PC-9 (cell line): ENCODE measurements around the gene ITPKC. TPM values are rescaled to one million over a fixed set of nuclear protein-coding genes. Genes with fewer than 3 reads are reported as not detected.
"Not testable (repeated sequence)": the region's sequence is repeated elsewhere in the genome, so short reads cannot be mapped to it uniquely, and the experiment has no call there.

Experiments
- BruUV-seq: library from RNA; stranded (reverse); fragments of 400-500 nt; replicated peaks from 2 replicates; lab custom pipeline; 2021; lab: Mats Ljungman, UMichigan
- CTCF ChIA-PET: fragments of 300-600 bp; sonication (Branson Sonifier 250); formaldehyde crosslinking; loops from one replicate; lab custom pipeline; 2022; ENCODE audit warnings: antibody characterized with exemption; lab: Charles Lee
- POLR2A ChIA-PET: fragments of 300-600 bp; sonication (Branson Sonifier 250); formaldehyde crosslinking; loops from one replicate; lab custom pipeline; 2022; ENCODE audit warnings: antibody characterized with exemption; ENCODE audit not compliant: unreplicated experiment; lab: Charles Lee
- DNase-seq, 2 experiments: peaks; one replicate each; pipeline versions ENCODE4 v3.0.0 to v3.0.0-alpha.2; 2015 to 2022; ENCODE audit warnings: mixed read lengths in 1 of 2
- H2AFZ ChIP-seq: fragments of 200-600 bp; sonication (generic); 2 replicates; pipeline ENCODE4 v1.8.1; 2017; ENCODE audit warnings: antibody characterized with exemption
- H3F3A ChIP-seq: fragments of 200-600 bp; sonication (generic); 2 replicates; pipeline ENCODE4 v1.8.1; 2017; ENCODE audit warnings: antibody characterized with exemption, mild to moderate bottlenecking, low read depth; ENCODE audit not compliant: insufficient read depth
- H3K27ac ChIP-seq: fragments of 200-600 bp; sonication (generic); 2 replicates; pipeline ENCODE4 v1.6.1; 2016; ENCODE audit warnings: mixed run types
- H3K27me3 ChIP-seq: fragments of 200-600 bp; sonication (generic); 2 replicates; pipeline ENCODE4 v1.6.1; 2016; ENCODE audit warnings: low read depth, mixed run types; ENCODE audit not compliant: insufficient read depth
- H3K36me3 ChIP-seq: fragments of 200-600 bp; sonication (generic); 2 replicates; pipeline ENCODE4 v1.6.1; 2016; ENCODE audit warnings: low read depth, mixed run types
- H3K4me1 ChIP-seq: fragments of 200-600 bp; sonication (generic); replicated peaks from 2 replicates; pipeline ENCODE4 v1.6.1; 2016; ENCODE audit warnings: mixed run types; ENCODE audit not compliant: insufficient read depth
- H3K4me2 ChIP-seq: fragments of 200-600 bp; sonication (generic); 2 replicates; pipeline ENCODE4 v1.6.1; 2017; ENCODE audit warnings: mixed run types
- H3K4me3 ChIP-seq: fragments of 200-600 bp; sonication (generic); 2 replicates; pipeline ENCODE4 v1.6.1; 2016; ENCODE audit warnings: mixed run types
- H3K79me2 ChIP-seq: fragments of 200-600 bp; sonication (generic); 2 replicates; pipeline ENCODE4 v1.6.1; 2017; ENCODE audit warnings: low read depth, mixed run types
- H3K9me2 ChIP-seq: fragments of 200-600 bp; sonication (generic); 2 replicates; pipeline ENCODE4 v1.8.1; 2017; ENCODE audit warnings: mild to moderate bottlenecking; ENCODE audit not compliant: insufficient read depth
- H3K9me3 ChIP-seq: fragments of 200-600 bp; sonication (generic); 2 replicates; pipeline ENCODE4 v1.8.1; 2016; ENCODE audit warnings: low read depth; ENCODE audit not compliant: insufficient read depth
- H4K20me1 ChIP-seq: fragments of 200-600 bp; sonication (generic); 2 replicates; pipeline ENCODE4 v1.8.1; 2017; ENCODE audit not compliant: insufficient read depth
- EZH2 ChIP-seq: fragments of 200-600 bp; sonication (generic); IDR thresholded peaks from 2 replicates; pipeline ENCODE4 v1.8.0; 2017; ENCODE audit warnings: antibody characterized with exemption, low read depth
- intact Hi-C: fragments of 100-400 bp; cut with micrococcal nuclease; formaldehyde crosslinking; loops from one replicate; pipeline ENCODE4 v1.10.0; 2022; ENCODE audit not compliant: unreplicated experiment
- total RNA-seq: library from RNA; stranded (reverse); gene quantifications from 2 replicates; pipeline ENCODE4 v1.2.3, GENCODE V29; 2021
- TF ChIP-seq, protein P1 (sequence below): fragments of 200-600 bp; sonication (generic); conservative IDR thresholded peaks from 2 replicates; pipeline ENCODE4 v1.6.1; 2017; ENCODE audit warnings: mixed run types, antibody characterized with exemption, mild to moderate bottlenecking, moderate library complexity

The ITPKC gene
- total RNA-seq, 1 experiment from 2014 or later: 17.6 TPM

DNA sequence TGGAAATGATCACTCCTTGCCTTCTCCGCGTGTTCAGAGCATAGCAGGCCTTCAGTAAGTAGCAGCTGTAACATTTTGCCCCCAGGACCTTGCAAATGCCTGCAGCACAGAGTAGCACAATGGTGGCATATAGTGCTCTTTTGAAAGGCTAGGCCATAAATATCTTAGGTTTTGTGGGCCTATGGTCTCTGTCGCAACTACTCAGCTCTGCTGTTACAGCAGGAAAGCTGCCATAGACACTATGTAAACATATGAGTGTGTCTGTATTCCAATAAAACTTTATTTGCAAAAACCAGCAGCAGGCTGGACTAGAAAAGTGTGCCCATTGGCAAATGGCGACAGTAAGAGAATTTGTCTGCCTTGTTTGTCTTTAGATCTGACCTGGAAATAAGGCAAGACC, 9.4 kb downstream of the ITPKC start:
- peaks cover 34% of the 10 kb centered on the region for H3K79me2 ChIP-seq
- BruUV-seq: no TSS peak
- H3K4me1 ChIP-seq: peaks cover 10% of the 10 kb centered on the region; the same call in 1 of the 2 replicates
- no peak overlapping the region for H2AFZ ChIP-seq
- TF ChIP-seq EZH2: no peak
- TF ChIP-seq, protein P1, sequence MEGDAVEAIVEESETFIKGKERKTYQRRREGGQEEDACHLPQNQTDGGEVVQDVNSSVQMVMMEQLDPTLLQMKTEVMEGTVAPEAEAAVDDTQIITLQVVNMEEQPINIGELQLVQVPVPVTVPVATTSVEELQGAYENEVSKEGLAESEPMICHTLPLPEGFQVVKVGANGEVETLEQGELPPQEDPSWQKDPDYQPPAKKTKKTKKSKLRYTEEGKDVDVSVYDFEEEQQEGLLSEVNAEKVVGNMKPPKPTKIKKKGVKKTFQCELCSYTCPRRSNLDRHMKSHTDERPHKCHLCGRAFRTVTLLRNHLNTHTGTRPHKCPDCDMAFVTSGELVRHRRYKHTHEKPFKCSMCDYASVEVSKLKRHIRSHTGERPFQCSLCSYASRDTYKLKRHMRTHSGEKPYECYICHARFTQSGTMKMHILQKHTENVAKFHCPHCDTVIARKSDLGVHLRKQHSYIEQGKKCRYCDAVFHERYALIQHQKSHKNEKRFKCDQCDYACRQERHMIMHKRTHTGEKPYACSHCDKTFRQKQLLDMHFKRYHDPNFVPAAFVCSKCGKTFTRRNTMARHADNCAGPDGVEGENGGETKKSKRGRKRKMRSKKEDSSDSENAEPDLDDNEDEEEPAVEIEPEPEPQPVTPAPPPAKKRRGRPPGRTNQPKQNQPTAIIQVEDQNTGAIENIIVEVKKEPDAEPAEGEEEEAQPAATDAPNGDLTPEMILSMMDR: no peak
- H3K4me3 ChIP-seq: no peak overlapping the region
- H3F3A ChIP-seq: 0 out of 2 replicates have a peak, but pooled peaks cover 7% of the 10 kb centered on the region
- H3K27ac ChIP-seq: no peak overlapping the region
- no peaks in the 10 kb centered on the region for H3K9me3 ChIP-seq
- intact Hi-C loops: no loop called here
- ChIA-PET POLR2A (interaction anchor here (0.7 kb wide), 1 partner anchor 10 kb away, joined by 9 read pairs; no protein-coding TSS in a partner anchor), CTCF (no interaction called here)
- DNase-seq: no peak
- H3K4me2 ChIP-seq: no peak overlapping the region
- H3K27me3 ChIP-seq: no peaks in the 10 kb centered on the region
- peaks cover 24% of the 10 kb centered on the region; the same call in 1 of the 2 replicates for H4K20me1 ChIP-seq
- H3K36me3 ChIP-seq: peaks cover 35% of the 10 kb centered on the region; the same call in 1 of the 2 replicates
- no peaks in the 10 kb centered on the region for H3K9me2 ChIP-seq

DNA sequence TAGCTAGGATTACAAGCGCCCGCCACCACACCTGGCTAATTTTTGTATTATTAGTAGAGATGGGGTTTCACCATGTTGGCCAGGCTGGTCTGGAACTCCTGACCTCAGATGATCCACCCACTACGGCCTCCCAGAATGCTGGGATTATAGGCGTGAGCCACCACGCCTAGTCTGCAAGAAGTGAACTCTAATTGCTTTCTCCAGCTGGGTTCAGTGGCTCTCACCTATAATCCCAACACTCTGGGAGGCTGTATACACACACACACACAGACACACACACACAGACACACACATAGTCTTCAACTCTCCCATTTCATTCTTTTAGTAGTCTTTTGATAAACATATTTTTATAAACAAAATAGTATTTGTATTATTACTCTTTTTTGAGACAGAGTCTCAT, 13.2 kb downstream of the ITPKC start:
- CTCF ChIA-PET, H3K27me3 ChIP-seq, DNase-seq: not testable (repeated sequence)

DNA sequence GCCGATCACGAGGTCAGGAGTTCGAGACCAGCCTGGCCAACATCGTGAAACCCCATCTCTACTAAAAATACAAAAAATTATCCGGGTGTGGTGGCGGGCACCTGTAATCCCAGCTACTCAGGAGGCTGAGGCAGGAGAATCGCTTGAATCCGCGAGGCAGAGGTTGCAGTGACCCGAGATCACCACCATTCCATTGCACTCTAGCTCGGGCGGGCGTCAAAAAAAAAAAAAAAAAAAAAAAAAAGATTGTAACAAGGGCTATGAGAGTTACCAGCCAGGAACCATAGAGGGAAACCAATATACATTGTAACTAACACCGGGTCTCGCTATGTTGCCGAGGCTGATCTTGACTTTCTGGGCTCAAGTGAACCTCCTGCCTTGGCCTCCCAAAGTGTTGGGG, 15.4 kb downstream of the ITPKC start:
- H3F3A ChIP-seq, H3K4me3 ChIP-seq, H3K27me3 ChIP-seq, H3K9me3 ChIP-seq, H3K9me2 ChIP-seq, BruUV-seq, POLR2A ChIA-PET, H3K4me2 ChIP-seq, H3K27ac ChIP-seq, CTCF ChIA-PET, H4K20me1 ChIP-seq, DNase-seq, intact Hi-C loops, H3K79me2 ChIP-seq, H2AFZ ChIP-seq: not testable (repeated sequence)
- Histone ChIP-seq H3K36me3 (peaks cover 18% of the 10 kb centered on the region), H3K4me1 (peaks cover 15% of the 10 kb centered on the region)

More for the DNA sequence above, 13.2 kb downstream of the ITPKC start:
- H3F3A ChIP-seq, H3K9me3 ChIP-seq, H3K4me2 ChIP-seq, H2AFZ ChIP-seq, H3K4me3 ChIP-seq, intact Hi-C loops, H4K20me1 ChIP-seq, POLR2A ChIA-PET, BruUV-seq, H3K27ac ChIP-seq, H3K9me2 ChIP-seq, H3K79me2 ChIP-seq, H3K4me1 ChIP-seq: not testable (repeated sequence)
- peaks cover 24% of the 10 kb centered on the region; the same call in 1 of the 2 replicates for H3K36me3 ChIP-seq

DNA sequence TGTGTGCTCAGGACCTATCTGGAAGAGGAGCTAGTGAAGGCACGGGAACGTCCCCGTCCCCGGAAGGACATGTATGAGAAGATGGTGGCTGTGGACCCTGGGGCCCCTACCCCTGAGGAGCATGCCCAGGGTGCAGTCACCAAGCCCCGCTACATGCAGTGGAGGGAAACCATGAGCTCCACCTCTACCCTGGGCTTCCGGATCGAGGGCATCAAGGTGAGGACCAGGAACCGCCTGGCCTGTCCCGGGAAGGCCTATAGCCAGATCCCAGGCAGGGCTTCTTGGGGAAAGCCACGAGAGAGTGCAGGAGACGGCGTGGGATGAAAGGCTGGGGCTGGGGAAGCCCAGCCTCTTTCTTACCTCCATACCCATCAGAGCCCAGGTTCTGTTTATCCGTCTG, 16.2 kb downstream of the ITPKC start:
- POLR2A ChIA-PET: interaction anchor here (0.7 kb wide), 1 partner anchor 18 kb away, joined by 3 read pairs; the partner anchor contains the start of gene SNRPA
- peaks cover 18% of the 10 kb centered on the region for H3K36me3 ChIP-seq
- CTCF ChIA-PET: interaction anchor here (0.6 kb wide), 1 partner anchor 67 kb away, joined by 6 read pairs; no protein-coding TSS in a partner anchor

More for the DNA sequence above, 16.2 kb downstream of the ITPKC start:
- Histone ChIP-seq H3K9me2 (no peaks in the 10 kb centered on the region), H3K9me3 (no peaks in the 10 kb centered on the region), H4K20me1 (no peaks in the 10 kb centered on the region), H3K27me3 (no peaks in the 10 kb centered on the region), H3K4me3 (no peak overlapping the region), H3K79me2 (no peaks in the 10 kb centered on the region), H3K27ac (no peak overlapping the region), H3K4me1 (peaks cover 15% of the 10 kb centered on the region), H3F3A (peaks cover 9% of the 10 kb centered on the region), H3K4me2 (no peak overlapping the region), H2AFZ (no peak overlapping the region)
- intact Hi-C loops: no loop called here
- TF ChIP-seq, protein P1: no peak
- TF ChIP-seq EZH2: no peak
- no peak for DNase-seq
- no TSS peak for BruUV-seq
